Stimulated activated CD4-positive, alpha-beta T cell treated with anti-CD3 and anti-CD28 coated beads, Interleukin-4, amount 100 ng/mL, for 48 hours (primary cell): Measurements from ENCODE around the gene SHC2.
"Not testable (repeated sequence)": the region's sequence is repeated elsewhere in the genome, so short reads cannot be mapped to it uniquely, and the experiment has no call there.

Source experiments
- DNase-seq, 2 donors: peaks; one replicate each; pipeline ENCODE4 v3.0.0-alpha.2; 2020; ENCODE audit warnings: low read depth in 2 of 2

SHC2 gene

GRCh38 chr19:468587-469256 lies 7.9 kb upstream of the SHC2 start:
- no peak for DNase-seq

GRCh38 chr19:467554-467953 lies 6.7 kb upstream of the SHC2 start:
- no peak for DNase-seq

GRCh38 chr19:465056-465816 lies 4.4 kb upstream of the SHC2 start:
- no peak for DNase-seq

- no peak for DNase-seq
Measured at GRCh38 chr19:464208-464545, 3.3 kb upstream of the SHC2 start.

- no peak for DNase-seq
Measured at GRCh38 chr19:463483-464207, 2.8 kb upstream of the SHC2 start.

DNA sequence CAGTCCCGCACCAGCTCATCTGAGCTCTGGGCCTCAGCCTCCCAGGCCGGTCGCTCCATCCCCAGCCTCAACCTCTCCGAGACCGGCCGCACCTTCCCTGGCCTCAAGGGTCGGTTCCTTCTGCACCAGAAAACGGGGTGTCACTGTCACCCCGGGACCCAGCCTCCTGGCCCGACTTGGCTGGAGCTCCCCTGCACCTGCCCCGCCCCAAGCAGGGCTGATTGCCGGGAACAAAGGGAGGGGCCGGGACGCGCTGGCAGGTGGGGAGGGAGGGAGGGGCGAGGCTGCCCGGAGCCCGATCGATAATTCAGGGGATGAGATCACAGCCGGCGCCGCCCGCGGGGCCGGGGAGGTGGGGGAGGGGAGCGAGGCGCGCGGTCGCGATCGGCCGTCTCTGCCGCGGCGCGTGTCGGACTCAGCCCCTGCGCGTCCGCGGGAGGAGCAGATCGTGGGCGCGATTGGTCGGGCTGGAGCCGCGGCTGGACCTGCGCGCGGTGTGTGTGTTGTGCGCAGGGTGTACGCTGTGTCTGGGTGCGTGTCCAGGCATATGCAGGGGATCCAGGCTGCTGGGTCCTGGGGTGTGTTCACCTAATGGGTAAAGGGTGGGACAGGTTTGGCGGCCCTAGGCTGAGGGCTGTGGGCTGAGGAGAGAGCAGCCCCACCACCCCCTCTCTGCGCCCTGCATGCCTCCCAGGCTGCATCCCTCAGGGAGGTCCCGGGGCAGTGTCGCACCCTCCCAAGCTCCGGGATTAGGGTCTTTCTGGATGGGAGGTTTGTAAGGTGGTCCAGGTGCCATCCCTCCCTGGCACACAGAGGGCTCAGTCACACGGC lies 1.1 kb upstream of the SHC2 start:
- DNase-seq: no peak

DNA sequence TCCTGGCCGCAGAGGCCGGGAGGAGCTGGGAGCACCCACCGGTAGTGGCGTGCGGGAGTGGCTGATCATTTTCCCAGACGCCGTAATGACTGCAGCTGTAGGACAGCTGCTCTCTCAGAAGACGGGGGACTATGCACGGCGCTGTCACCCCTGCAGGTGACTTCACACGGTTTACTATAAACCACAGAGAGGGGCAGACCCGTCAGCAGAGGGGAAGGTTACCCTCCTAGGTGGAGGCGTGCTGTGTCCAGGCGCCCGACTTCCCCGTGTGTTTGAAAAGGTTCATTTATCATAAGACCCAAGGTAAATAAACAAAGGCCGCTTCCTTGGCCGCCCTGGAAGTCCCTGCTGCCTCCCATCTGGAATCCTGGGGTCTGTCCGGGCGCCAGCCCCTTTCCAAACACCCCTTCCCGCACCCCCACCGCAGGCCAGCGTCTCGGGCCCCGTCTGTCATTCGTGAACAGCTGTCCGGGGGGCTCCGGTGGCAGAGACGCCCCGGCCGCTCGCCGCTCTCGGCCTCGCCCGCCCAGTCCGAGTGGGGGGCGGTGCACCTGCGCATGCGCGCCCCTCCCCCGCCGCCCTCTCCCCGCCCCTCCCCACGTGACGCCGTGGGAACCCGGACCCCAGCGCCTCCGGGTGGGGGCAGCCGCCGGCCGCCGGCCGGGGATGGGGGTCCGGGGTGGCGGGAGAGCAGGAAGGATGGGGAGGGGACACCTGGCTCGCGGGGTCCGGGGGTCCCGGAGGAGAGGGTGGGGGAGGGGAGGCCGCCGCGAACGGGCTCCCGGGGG lies 915 bp downstream of the SHC2 start:
- peak in 1 of 2 donors; percentile 23 for DNase-seq

DNA sequence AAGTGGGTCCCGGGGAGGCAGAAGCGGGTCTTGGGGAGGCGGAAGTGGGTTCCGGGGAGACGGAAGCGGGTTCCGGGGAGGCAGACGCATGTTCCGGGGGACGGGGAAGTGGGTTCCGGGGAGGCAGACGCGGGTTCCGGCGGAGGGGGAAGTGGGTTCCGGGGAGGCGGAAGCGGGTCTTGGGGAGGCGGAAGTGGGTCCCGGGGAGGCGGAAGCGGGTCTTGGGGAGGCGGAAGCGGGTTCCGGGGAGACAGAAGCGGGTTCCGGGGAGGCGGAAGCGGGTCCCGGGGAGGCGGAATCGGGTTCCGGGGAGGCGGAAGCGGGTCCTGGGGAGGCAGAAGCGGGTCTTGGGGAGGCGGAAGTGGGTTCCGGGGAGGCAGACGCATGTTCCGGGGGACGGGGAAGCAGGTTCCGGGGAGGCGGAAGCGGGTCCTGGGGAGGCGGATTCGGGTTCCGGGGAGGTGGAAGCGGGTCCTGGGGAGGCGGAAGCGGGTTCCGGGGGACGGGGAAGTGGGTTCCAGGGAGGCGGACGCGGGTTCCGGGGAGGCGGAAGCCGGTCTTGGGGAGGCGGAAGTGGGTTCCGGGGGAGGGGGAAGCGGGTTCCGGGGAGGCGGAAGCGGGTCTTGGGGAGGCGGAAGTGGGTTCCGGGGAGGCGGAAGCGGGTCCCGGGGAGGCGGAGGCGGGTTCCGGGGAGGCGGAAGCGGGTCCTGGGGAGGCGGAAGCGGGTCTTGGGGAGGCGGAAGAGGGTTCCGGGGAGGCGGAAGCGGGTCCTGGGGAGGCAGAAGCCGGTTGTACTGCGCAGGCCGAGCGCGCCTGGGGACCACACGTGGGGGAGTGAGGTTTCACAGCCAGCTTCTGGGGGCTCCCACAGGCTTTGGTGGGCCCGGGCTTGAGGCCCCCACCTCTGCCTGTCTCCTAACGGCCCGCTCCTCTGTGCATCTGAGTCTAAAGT lies 2.5 kb downstream of the SHC2 start:
- DNase-seq: no peak

DNA sequence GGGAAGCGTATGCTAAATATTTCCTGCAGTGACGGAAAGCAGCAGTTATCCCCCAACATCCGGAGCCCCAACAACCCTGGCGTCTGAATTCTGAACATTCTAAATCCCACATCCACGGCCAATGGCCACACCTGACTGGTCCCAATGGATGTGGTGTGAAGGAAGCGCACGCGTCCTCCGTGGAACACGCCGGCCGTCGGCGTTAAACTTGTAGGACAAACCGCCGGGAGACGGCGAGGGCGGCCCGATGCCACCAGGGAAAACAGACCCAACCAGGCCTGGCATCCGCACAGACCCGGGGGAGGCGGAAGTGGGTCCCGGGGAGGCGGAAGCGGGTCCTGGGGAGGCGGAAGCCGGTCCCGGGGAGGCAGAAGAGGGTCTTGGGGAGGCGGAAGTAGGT lies 3.2 kb downstream of the SHC2 start:
- DNase-seq: no peak

GRCh38 chr19:456547-457110 lies 4.2 kb downstream of the SHC2 start:
- DNase-seq: no peak

GRCh38 chr19:455851-456546 lies 4.8 kb downstream of the SHC2 start:
- no peak for DNase-seq

DNA sequence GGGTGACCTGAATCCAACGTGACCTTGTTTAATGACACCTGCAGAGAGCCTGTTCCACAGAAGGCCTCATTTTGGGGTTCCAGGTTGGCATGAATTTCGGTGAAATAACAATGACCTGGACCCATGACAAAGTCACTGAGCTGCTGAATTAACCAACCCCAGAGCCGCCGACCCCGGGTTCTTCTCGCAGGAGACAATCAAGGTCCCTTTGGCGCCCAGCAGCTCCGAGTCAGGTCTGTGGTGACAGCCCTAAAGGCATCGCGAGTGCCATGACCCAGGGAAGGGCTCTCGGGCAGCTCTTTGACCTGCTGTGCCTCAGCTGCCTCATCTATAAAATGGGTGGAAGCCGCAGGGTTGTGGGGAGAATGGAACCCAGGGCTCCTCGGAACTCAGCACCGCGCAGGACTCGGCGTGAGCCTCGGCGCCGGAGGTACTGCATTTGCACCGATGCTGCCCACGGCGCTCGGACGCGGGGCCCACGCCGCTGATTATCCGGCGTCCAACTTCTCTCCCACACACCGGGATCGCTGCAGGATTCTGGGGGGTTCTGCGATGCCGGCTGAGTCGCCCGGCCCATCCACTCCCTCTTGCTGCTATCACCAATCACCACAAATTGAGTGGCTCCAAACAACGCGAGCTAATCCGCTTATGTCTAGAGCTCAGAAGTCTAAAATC lies 5.7 kb downstream of the SHC2 start:
- DNase-seq: no peak

DNA sequence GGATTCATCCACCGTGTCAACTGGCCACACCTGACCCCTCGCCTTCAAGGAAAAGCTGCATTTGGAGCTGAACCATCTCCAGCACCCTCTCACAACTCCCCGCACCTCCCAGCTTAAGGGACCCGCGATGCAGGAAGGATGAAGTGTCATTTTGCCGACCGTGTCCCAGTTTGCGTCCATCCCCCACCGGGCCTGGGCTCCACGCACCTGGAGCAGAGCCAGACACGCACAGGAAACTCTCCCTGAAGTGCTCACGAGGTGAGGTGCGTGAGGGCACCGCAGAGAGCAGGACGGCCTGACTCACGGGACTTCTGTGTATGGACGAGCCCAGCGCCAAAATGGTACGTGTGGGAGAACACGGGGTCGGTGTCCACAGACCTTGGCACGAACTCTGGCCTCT lies 7.2 kb downstream of the SHC2 start:
- DNase-seq: no peak

DNA sequence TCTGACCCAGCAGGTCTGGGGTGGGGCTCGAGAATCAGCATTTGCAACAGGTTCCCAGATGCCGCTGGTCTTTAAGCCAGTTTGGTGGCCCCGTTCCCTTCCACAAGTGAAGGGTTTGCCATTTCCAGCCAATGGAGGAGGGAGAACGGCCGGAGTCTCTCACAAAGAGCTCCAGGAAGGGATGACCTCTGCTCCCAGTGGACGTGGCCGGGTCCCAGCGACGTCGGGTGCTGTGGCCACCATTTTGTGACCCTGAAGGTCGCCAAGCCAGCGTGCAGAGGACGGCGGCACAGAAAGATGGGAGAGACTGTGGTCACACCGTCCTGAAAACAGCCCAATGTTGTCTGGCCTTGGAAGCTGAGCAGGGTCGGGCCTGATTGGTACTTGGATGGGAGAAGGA lies 8.0 kb downstream of the SHC2 start:
- no peak for DNase-seq

GRCh38 chr19:450912-451481 lies 9.8 kb downstream of the SHC2 start:
- DNase-seq: not testable (repeated sequence)

DNA sequence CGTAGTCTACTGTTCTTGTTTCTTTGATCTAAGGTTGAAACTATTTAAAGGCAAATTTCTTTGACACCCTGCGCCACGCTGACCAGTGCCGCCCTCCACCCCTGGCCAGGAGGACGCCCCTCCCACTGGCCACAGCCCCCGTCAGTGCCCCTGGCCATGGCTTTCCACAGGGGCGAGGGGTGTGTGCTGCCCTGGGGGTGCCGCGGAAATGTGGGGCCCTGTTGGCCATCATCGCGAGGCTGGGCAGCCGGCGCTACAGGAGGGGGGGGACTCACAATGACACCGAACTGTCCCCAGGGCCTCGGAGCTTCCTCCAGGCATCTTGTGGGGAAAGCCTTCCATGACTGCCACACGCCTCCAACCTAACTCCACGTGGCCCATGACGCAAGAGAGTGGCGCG lies 10.9 kb downstream of the SHC2 start:
- DNase-seq: no peak

DNA sequence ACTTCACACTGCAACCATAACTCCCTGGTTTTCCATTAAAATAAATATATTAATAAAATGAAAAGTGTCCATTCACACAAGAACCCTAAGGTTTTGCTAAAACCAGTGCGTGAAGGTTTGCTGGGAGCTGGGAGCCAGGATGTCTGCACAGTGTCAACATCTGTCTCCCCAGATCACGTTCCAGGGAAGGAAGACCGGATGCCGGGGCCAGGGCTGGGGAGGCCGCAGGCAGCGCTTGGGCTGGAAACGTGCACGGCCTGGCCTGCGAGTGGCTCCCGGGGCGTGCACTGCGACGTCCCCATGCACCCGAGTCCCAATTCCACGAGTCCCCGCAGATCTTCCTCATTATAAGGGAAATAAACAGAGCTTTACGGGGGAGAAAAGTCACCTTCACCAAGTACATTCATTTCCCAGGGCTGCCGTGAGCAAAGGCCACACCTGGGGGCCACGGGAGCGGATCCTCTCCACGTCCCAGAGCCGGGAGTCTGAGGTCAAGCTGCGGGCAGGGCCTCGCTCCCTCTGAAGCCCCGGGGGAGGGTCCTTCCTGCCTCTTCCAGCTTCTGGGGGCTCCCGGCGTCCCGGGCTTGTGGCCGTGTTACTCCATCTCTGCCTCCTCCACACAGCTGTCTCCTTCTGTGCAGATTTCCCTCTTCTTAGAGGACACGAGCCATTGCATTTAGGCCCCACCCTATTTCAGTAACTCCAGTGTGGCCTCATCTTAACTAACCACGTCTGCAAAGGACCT lies 12.8 kb downstream of the SHC2 start:
- DNase-seq: no peak

DNA sequence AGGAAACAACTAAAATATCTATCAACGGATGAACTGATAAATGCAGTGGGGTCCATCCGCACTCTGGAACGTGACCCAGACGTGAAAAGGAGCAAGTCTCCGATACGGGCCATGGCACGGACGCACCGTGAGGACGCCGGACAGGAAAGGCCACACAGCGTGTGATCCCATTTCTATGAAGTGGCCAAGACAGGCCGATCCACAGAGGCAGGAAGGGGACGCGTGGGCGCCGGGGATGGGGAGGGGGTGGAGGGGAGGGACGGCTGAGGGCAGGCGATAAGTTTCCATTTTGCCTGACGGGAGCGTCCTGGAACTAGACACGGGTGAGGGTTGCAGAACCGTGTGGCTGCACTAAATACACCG lies 13.8 kb downstream of the SHC2 start:
- no peak for DNase-seq
